NCI-H1417 treated with DMSO at 0.1 percent for 48 hours (cell line): ENCODE results near the gene CD200R1L.

Experiments
- DNase-seq: peaks from one replicate; lab custom pipeline; 2025; lab: John Stamatoyannopoulos, UW

Gene CD200R1L

GRCh38 chr3:112786881-112787579 lies 59.6 kb downstream of the CD200R1L start:
- no peak for DNase-seq

GRCh38 chr3:112786002-112786590 lies 60.6 kb downstream of the CD200R1L start:
- DNase-seq, result no peak

GRCh38 chr3:112785321-112786001 lies 61.2 kb downstream of the CD200R1L start:
- DNase-seq, result no peak

- no peak for DNase-seq
Observed at GRCh38 chr3:112782491-112782890, 64.2 kb downstream of the CD200R1L start.

GRCh38 chr3:112781599-112781998 lies 65.1 kb downstream of the CD200R1L start:
- DNase-seq, result no peak

- DNase-seq, result no peak
Observed at GRCh38 chr3:112779558-112780480, 66.8 kb downstream of the CD200R1L start.

GRCh38 chr3:112779011-112779410 lies 67.7 kb downstream of the CD200R1L start:
- no peak for DNase-seq

GRCh38 chr3:112778353-112778948 lies 68.2 kb downstream of the CD200R1L start:
- DNase-seq, result no peak

- no peak for DNase-seq
Observed at GRCh38 chr3:112777811-112778210, 68.9 kb downstream of the CD200R1L start.

GRCh38 chr3:112776836-112777235 lies 69.8 kb downstream of the CD200R1L start:
- DNase-seq, result no peak

GRCh38 chr3:112776000-112776399 lies 70.7 kb downstream of the CD200R1L start:
- DNase-seq, result no peak

GRCh38 chr3:112775011-112775742 lies 71.5 kb downstream of the CD200R1L start:
- DNase-seq, result no peak

GRCh38 chr3:112774293-112774926 lies 72.3 kb downstream of the CD200R1L start:
- DNase-seq, result no peak

GRCh38 chr3:112773864-112774263 lies 72.8 kb downstream of the CD200R1L start:
- DNase-seq, result no peak

GRCh38 chr3:112770951-112771350 lies 75.7 kb downstream of the CD200R1L start:
- no peak for DNase-seq

GRCh38 chr3:112770032-112770626 lies 76.5 kb downstream of the CD200R1L start:
- no peak for DNase-seq

- DNase-seq, result no peak
Observed at GRCh38 chr3:112769286-112769978, 77.2 kb downstream of the CD200R1L start.

- no peak for DNase-seq
Observed at GRCh38 chr3:112767777-112768176, 78.9 kb downstream of the CD200R1L start.

GRCh38 chr3:112767177-112767576 lies 79.5 kb downstream of the CD200R1L start:
- DNase-seq, result no peak
